Measurements from ENCODE around the gene TRMU. TPM values are rescaled to one million over a fixed set of nuclear protein-coding genes. Genes with fewer than 3 reads are reported as not detected.

Gene TRMU
- polyA plus RNA-seq, 1 experiment: 23.7 TPM

GRCh38 chr22:46315976-46316375, 19.5 kb upstream of the TRMU start:
- Histone ChIP-seq H3K9me3 (ENCODE audit: control insufficient read depth, insufficient read depth, low read length) (no peaks in the 10 kb centered on the region; the same call in 1 of the 2 replicates), H3K27me3 (ENCODE audit: control insufficient read depth, insufficient read depth, low read length) (no peaks in the 10 kb centered on the region), H3K4me3 (ENCODE audit: low read depth, low read length) (no peak overlapping the region), H3K27ac (ENCODE audit: low read depth, low read length) (no peak overlapping the region)
- ChIA-PET POLR2A (no interaction called here), CTCF (interaction anchor here (1.1 to 7.6 kb wide), 9 partner anchors 9 to 321 kb away, joined by 3 to 78 read pairs (median 5); no protein-coding TSS in a partner anchor)
- no peak for DNase-seq (ENCODE audit: low read depth, low spot score)
- no peak for TF ChIP-seq CTCF (IDR thresholded peaks at IDR 0.05; ENCODE audit: low read depth, low read length)

- no peak overlapping the region for H3K4me3 ChIP-seq (ENCODE audit: low read depth, low read length)
- ChIA-PET POLR2A (no interaction called here), CTCF (interaction anchor here (1.6 to 7.6 kb wide), 3 partner anchors 196 to 323 kb away, joined by 4 to 78 read pairs (median 47); no protein-coding TSS in a partner anchor)
- DNase-seq (ENCODE audit: low read depth, low spot score): no peak
- no peak overlapping the region for H3K27ac ChIP-seq (ENCODE audit: low read depth, low read length)
- no peaks in the 10 kb centered on the region for H3K27me3 ChIP-seq (ENCODE audit: control insufficient read depth, insufficient read depth, low read length)
- TF ChIP-seq CTCF (IDR thresholded peaks at IDR 0.05; ENCODE audit: low read depth, low read length): no peak
- no peaks in the 10 kb centered on the region; the same call in 1 of the 2 replicates for H3K9me3 ChIP-seq (ENCODE audit: control insufficient read depth, insufficient read depth, low read length)
Measured at GRCh38 chr22:46317646-46318045, 17.9 kb upstream of the TRMU start.

GRCh38 chr22:46318576-46318975, 16.9 kb upstream of the TRMU start:
- Histone ChIP-seq H3K4me3 (ENCODE audit: low read depth, low read length) (no peak overlapping the region), H3K27ac (ENCODE audit: low read depth, low read length) (no peak overlapping the region), H3K9me3 (ENCODE audit: control insufficient read depth, insufficient read depth, low read length) (no peaks in the 10 kb centered on the region; the same call in 1 of the 2 replicates), H3K27me3 (ENCODE audit: control insufficient read depth, insufficient read depth, low read length) (no peaks in the 10 kb centered on the region)
- no peak for DNase-seq (ENCODE audit: low read depth, low spot score)
- TF ChIP-seq CTCF (IDR thresholded peaks at IDR 0.05; ENCODE audit: low read depth, low read length): no peak
- ChIA-PET POLR2A (no interaction called here), CTCF (interaction anchor here (1.6 to 6.7 kb wide), 2 partner anchors 197 to 324 kb away, joined by 4 to 47 read pairs; no protein-coding TSS in a partner anchor)

GRCh38 chr22:46319319-46319718, 16.2 kb upstream of the TRMU start:
- Histone ChIP-seq H3K4me3 (ENCODE audit: low read depth, low read length) (no peak overlapping the region), H3K27me3 (ENCODE audit: control insufficient read depth, insufficient read depth, low read length) (no peaks in the 10 kb centered on the region), H3K9me3 (ENCODE audit: control insufficient read depth, insufficient read depth, low read length) (no peaks in the 10 kb centered on the region; the same call in 1 of the 2 replicates), H3K27ac (ENCODE audit: low read depth, low read length) (no peak overlapping the region)
- POLR2A ChIA-PET: no interaction called here
- DNase-seq (ENCODE audit: low read depth, low spot score): no peak
- CTCF ChIA-PET: interaction anchor here (1.6 kb wide), 1 partner anchor 325 kb away, joined by 4 read pairs; no protein-coding TSS in a partner anchor
- TF ChIP-seq CTCF (IDR thresholded peaks at IDR 0.05; ENCODE audit: low read depth, low read length): no peak

- DNase-seq (ENCODE audit: low read depth, low spot score): no peak
- ChIA-PET POLR2A (no interaction called here), CTCF (no interaction called here)
- Histone ChIP-seq H3K27ac (ENCODE audit: low read depth, low read length) (no peak overlapping the region), H3K27me3 (ENCODE audit: control insufficient read depth, insufficient read depth, low read length) (no peaks in the 10 kb centered on the region), H3K9me3 (ENCODE audit: control insufficient read depth, insufficient read depth, low read length) (no peaks in the 10 kb centered on the region; the same call in 1 of the 2 replicates), H3K4me3 (ENCODE audit: low read depth, low read length) (no peak overlapping the region)
- no peak for TF ChIP-seq CTCF (IDR thresholded peaks at IDR 0.05; ENCODE audit: low read depth, low read length)
Measured at GRCh38 chr22:46320166-46320710, 15.3 kb upstream of the TRMU start.

Measured in AG04450 (cell line).